Measurements from ENCODE around the gene OXER1. TPM values are rescaled to one million over a fixed set of nuclear protein-coding genes. Genes with fewer than 3 reads are reported as not detected.

OXER1 gene
- polyA plus RNA-seq, 1 donor (not counting 4 experiments of a cell fraction or from before 2014, with no cell fraction given): not detected

DNA sequence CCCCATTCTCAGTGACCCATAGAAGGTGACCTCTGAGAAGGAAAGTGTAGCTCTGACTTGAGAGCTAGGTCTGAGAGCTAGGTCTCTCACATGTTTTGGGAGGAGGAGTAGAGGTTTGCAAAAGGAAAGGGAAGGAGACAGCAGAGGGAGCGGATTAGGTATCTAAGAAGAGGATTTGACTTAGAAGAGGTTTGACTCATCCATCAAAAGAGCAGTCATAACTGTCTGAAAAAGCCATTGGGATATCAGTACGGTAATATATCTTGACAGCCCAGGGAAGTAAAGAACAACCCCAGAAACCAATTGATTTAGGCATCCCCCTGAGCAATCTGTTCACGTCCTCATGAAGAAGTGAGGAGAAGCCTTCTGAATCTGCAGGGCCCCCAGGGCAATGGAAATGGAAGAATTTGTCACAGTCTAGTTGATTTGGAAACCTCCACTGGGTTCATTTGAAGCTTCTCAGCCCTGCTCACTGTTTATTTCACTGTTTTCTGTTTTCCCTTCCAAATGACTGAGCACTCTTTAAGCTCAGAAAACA is 19.3 kb downstream of the OXER1 start:
- no peak for FAIRE-seq
- no peak overlapping the region for H2AFZ ChIP-seq (ENCODE audit: control insufficient read depth, low read length)
- H3K4me1 ChIP-seq (ENCODE audit: control insufficient read depth, extremely low read depth, insufficient read depth, low read length): no peaks in the 10 kb centered on the region
- no peaks in the 10 kb centered on the region for H3K9me1 ChIP-seq (ENCODE audit: control insufficient read depth, extremely low read depth, insufficient read depth, low read length)
- no peaks in the 10 kb centered on the region for H4K20me1 ChIP-seq (ENCODE audit: control insufficient read depth, extremely low read depth, insufficient read depth, low read length)
- DNase-seq (ENCODE audit: low read depth, low spot score): no peak
- TF ChIP-seq, protein P1, sequence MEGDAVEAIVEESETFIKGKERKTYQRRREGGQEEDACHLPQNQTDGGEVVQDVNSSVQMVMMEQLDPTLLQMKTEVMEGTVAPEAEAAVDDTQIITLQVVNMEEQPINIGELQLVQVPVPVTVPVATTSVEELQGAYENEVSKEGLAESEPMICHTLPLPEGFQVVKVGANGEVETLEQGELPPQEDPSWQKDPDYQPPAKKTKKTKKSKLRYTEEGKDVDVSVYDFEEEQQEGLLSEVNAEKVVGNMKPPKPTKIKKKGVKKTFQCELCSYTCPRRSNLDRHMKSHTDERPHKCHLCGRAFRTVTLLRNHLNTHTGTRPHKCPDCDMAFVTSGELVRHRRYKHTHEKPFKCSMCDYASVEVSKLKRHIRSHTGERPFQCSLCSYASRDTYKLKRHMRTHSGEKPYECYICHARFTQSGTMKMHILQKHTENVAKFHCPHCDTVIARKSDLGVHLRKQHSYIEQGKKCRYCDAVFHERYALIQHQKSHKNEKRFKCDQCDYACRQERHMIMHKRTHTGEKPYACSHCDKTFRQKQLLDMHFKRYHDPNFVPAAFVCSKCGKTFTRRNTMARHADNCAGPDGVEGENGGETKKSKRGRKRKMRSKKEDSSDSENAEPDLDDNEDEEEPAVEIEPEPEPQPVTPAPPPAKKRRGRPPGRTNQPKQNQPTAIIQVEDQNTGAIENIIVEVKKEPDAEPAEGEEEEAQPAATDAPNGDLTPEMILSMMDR (optimal IDR thresholded peaks at IDR 0.05 in 1 of 3, IDR thresholded peaks at IDR 0.05 in 1 of 3, conservative IDR thresholded peaks at IDR 0.05 in 1 of 3; ENCODE audit: extremely low read depth in 1 of 3, insufficient read depth in 2 of 3, low read length in 3 of 3): no peak
- TF ChIP-seq EZH2 (IDR thresholded peaks at IDR 0.05; ENCODE audit: low read length): no peak
- no peak overlapping the region for H3K4me2 ChIP-seq (ENCODE audit: control insufficient read depth, extremely low read depth, insufficient read depth, low read depth, low read length)
- H3K9me3 ChIP-seq (ENCODE audit: control insufficient read depth, low read depth, low read length): no peaks in the 10 kb centered on the region
- no peaks in the 10 kb centered on the region for H3K79me2 ChIP-seq (ENCODE audit: control insufficient read depth, insufficient read depth, low read length)
- no peaks in the 10 kb centered on the region for H3K36me3 ChIP-seq (ENCODE audit: control insufficient read depth in 2 of 2, extremely low read depth in 1 of 2, insufficient read depth in 2 of 2, low read length in 2 of 2)
- dilution Hi-C loops (cut with MboI; ENCODE audit: extremely low pct_ligation_motif_present, low sequenced_read_pairs): no loop called here
- H3K4me3 ChIP-seq (ENCODE audit: control insufficient read depth in 2 of 3, extremely low read depth in 1 of 3, insufficient read depth in 2 of 3, low read depth in 1 of 3, low read length in 3 of 3): no peak overlapping the region
- no peaks in the 10 kb centered on the region for H3K27me3 ChIP-seq (ENCODE audit: control insufficient read depth, extremely low read depth, insufficient read depth, low read length)
- no peak overlapping the region for H3K9ac ChIP-seq (ENCODE audit: control insufficient read depth, extremely low read depth, insufficient read depth, low read length)
- H3K27ac ChIP-seq (ENCODE audit: control insufficient read depth, insufficient read depth, low read length): no peak overlapping the region

DNA sequence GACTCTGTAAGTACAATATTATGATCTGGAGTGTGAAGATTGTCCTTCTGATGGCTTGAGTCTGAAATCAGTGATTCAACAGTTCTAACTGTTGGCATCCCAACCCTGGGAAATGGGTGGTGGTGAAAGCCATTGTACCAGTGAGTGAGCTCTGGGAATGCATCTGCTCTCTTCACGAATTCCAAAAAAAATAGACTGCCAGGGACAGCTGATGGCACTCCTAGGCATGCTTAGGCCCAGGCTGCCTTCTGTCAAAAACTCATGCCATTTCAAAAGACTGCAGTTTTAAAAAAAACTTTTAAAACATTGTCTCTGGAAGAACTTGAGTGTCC is 20.3 kb downstream of the OXER1 start:
- Histone ChIP-seq H3K9me3 (ENCODE audit: control insufficient read depth, low read depth, low read length) (no peaks in the 10 kb centered on the region), H4K20me1 (ENCODE audit: control insufficient read depth, extremely low read depth, insufficient read depth, low read length) (no peaks in the 10 kb centered on the region), H3K27me3 (ENCODE audit: control insufficient read depth, extremely low read depth, insufficient read depth, low read length) (no peaks in the 10 kb centered on the region), H3K36me3 (ENCODE audit: control insufficient read depth in 2 of 2, extremely low read depth in 1 of 2, insufficient read depth in 2 of 2, low read length in 2 of 2) (no peaks in the 10 kb centered on the region), H3K9ac (ENCODE audit: control insufficient read depth, extremely low read depth, insufficient read depth, low read length) (no peak overlapping the region), H3K4me2 (ENCODE audit: control insufficient read depth, extremely low read depth, insufficient read depth, low read depth, low read length) (no peak overlapping the region), H3K79me2 (ENCODE audit: control insufficient read depth, insufficient read depth, low read length) (no peaks in the 10 kb centered on the region), H3K4me3 (ENCODE audit: control insufficient read depth in 2 of 3, extremely low read depth in 1 of 3, insufficient read depth in 2 of 3, low read depth in 1 of 3, low read length in 3 of 3) (no peak overlapping the region), H3K9me1 (ENCODE audit: control insufficient read depth, extremely low read depth, insufficient read depth, low read length) (no peaks in the 10 kb centered on the region), H3K4me1 (ENCODE audit: control insufficient read depth, extremely low read depth, insufficient read depth, low read length) (no peaks in the 10 kb centered on the region), H3K27ac (ENCODE audit: control insufficient read depth, insufficient read depth, low read length) (no peak overlapping the region), H2AFZ (ENCODE audit: control insufficient read depth, low read length) (no peak overlapping the region)
- FAIRE-seq: no peak
- DNase-seq (ENCODE audit: low read depth, low spot score): no peak
- dilution Hi-C loops (cut with MboI; ENCODE audit: extremely low pct_ligation_motif_present, low sequenced_read_pairs): no loop called here
- TF ChIP-seq EZH2 (IDR thresholded peaks at IDR 0.05; ENCODE audit: low read length): no peak
